ENCODE data around the gene SLC35F4.

The SLC35F4 gene

DNA sequence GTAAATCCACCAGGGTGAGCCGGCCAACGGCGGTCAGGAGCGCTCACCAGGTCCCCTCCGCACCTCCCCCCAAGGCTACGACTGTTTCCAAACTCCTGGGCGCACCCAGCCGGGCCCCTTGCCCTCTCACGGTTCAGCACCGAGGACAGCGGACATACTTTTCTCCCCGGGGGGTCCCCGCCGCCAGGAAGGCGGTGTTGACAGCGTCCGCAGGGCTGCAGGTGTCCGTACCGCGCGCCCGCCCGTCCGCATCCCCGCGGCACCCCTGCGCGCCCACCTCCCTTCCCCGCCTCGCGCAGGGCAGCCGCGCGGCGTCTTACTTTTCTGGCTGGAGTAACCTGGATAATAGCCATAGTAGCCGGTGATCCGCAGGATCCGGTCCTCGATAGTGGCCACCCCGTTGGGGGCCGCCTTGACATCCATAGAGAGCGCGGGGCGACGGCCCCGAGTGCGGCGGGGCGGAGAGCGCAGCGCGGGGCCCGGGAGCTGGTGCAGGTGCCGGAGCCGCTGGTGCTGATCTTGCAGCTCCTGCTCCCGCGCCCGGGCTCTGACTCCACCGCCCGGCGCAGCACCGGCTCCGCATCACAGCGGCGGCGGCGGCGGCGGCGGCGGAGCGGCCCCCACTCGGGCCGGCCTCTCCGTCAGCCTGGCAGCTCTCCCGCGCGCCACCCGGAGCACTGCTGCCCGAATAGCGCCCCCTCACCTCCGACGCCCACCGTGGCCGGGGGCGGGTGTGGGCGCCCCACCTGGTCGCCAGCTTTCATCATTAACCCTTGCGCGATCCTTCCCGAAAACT, at the start of gene SLC35F4:
Gene SLC35F4, minus strand, starts transcription at position 690 of the 796 bp plus-strand sequence.
- DNase-seq (ENCODE audit: low read depth in 1 of 2, low spot score in 1 of 2), result peak in 1 of 2 experiments; percentile 51
- in situ Hi-C loops (cut with HindIII; ENCODE audit: low pct_unique_long_range_greater_than_20kb, low sequenced_read_pairs), result no loop called here
- TF ChIP-seq JUND (IDR thresholded peaks at IDR 0.05; ENCODE audit: low read depth), result no peak

DNA sequence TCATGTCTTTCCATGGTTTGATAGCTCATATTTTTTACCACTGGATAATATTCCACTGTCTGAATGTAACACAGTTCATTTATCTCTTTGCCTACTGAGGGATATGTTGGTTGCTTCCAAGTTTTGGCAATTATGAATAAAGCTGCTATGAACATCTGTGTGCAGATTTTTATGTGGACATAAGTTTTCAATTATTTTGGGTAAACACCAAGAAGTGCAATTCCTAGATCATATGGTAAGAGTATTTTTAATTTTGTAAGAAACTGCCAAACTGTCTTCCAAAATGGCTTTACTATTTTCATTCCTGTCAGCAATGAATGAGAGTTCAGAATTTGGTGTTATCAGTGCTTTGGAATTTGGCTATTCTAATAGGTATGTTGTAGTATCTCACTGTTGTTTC, 43.7 kb upstream of the SLC35F4 start:
- in situ Hi-C loops (cut with HindIII; ENCODE audit: low pct_unique_long_range_greater_than_20kb, low sequenced_read_pairs), result no loop called here
- DNase-seq (ENCODE audit: low read depth in 1 of 2, low spot score in 1 of 2), result no peak
- no peak for TF ChIP-seq JUND (IDR thresholded peaks at IDR 0.05; ENCODE audit: low read depth)

DNA sequence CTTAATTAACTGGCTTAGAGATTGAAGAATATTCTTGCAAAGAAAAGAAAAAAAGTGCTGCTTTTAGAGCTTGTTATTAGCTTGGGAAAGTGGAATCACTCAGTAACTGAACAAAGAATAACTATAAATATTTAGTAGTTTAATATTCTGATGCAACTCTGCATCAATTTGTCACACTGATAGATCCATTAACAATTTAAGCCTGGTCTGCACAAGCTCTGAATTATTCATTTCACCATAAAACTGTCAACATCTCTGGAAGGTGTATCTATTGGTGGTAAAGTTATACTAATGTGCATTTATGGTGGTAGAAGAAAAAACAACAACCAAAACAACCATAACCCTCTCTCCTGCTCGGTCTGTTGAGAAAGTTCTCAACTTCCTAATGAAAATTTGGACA, 38.1 kb upstream of the SLC35F4 start:
- TF ChIP-seq JUND (IDR thresholded peaks at IDR 0.05; ENCODE audit: low read depth), result no peak
- in situ Hi-C loops (cut with HindIII; ENCODE audit: low pct_unique_long_range_greater_than_20kb, low sequenced_read_pairs), result no loop called here

DNA sequence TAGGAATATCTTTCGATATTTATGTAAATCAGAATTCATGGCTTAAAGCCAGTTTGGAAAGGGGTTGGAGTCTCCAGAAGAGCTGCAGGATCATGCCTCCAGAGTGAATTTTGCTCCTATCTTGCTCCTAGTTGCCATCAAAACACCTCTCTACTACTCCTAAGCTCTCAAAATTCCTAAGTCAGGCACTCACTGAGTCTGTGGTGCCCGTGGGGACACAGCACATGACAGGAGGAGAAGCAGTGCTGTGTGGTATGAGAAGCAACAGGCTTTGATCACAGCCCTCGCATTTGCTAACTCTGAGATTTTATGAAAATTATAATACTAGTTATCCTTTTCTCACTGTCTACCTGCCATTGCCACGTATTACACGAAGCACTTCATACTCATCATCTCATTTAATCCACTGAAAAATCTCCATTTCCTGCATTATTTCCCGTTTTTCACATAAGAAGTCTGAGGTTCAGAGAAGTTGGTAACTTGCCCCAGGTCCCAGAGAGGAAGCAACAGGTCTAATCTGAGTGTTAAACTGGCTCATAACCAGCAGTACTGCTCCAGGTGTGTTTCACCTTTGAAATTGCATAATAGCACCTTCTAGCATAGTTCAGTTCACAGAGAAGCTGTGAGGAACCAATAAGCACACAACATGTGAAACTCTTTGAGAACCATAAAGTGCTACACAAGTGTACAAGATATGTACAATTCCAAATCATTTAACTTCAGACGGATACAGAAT, 33.1 kb upstream of the SLC35F4 start:
- TF ChIP-seq JUND (IDR thresholded peaks at IDR 0.05; ENCODE audit: low read depth), result no peak
- in situ Hi-C loops (cut with HindIII; ENCODE audit: low pct_unique_long_range_greater_than_20kb, low sequenced_read_pairs), result no loop called here
- no peak for DNase-seq (ENCODE audit: low read depth in 1 of 2, low spot score in 1 of 2)

More for the DNA sequence above, 38.1 kb upstream of the SLC35F4 start:
- DNase-seq (ENCODE audit: low read depth in 1 of 2, low spot score in 1 of 2), result no peak

DNA sequence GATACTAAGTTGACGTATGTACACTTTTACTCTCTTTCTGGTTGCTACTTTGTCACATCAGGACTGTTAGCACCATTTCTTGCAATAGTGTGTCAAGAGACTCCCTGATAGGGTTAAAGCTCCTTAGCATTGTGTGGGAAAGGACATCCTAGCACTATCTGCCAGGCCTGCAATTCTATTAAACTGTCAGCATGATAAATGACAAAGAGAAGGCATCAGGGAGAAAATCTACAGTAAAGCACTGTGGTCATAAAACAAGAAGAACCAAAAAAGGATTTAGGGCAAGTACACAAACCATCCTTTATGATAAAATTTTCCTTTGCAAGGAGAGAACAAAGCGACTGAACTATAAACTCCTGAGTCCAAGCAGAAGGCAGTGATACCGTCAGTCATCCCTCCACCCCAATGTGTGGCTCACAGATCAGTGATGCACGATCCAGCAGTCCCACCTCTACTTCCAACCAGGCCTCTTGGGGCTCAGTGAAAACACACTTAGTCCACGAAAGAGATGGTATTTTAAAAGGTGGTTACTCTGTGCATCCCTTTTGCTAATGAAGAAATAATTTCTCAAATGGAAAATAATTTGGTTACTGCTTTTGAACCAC, 31.4 kb upstream of the SLC35F4 start:
- in situ Hi-C loops (cut with HindIII; ENCODE audit: low pct_unique_long_range_greater_than_20kb, low sequenced_read_pairs), result no loop called here
- no peak for TF ChIP-seq JUND (IDR thresholded peaks at IDR 0.05; ENCODE audit: low read depth)
- DNase-seq (ENCODE audit: low read depth in 1 of 2, low spot score in 1 of 2), result no peak

DNA sequence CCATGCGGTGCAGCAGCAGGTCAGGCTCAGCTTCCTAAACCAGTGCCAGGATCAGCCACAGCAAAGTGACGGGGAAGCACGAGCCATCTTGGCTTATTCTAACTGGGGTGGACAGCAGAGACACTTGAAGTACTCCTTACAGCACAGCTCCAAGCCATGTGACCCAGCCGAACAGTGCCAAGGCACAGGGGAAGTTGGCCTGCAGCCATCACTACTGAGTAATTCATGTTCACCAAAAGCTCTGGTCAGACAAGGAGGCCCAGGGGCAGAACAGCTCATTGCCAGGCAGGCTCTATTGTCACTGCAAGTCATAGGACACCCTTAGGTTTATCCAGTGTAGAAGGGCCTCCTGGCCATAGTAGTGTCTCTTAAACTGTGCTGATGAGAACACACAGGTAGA, 23.4 kb upstream of the SLC35F4 start:
- no peak for DNase-seq (ENCODE audit: low read depth in 1 of 2, low spot score in 1 of 2)

DNA sequence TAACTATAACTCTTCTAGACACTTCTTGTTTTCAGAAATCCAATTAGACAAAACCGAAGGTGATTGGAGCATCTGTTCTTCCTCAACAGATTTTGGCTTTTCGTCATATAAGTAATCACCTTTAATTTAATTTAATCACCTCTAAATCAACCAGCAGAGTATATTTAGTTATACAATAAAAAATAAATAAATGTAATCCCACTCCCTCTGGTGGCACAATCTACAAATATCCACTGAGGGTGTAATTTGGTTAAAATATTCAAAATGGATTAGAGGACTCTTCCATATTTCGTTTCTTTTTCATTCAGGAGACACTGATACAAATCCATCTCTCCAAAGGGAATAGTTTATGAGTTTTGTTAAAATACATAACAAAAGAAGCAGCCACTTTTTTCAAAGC, 18.3 kb upstream of the SLC35F4 start:
- no peak for DNase-seq (ENCODE audit: low read depth in 1 of 2, low spot score in 1 of 2)
- no peak for TF ChIP-seq JUND (IDR thresholded peaks at IDR 0.05; ENCODE audit: low read depth)
- in situ Hi-C loops (cut with HindIII; ENCODE audit: low pct_unique_long_range_greater_than_20kb, low sequenced_read_pairs), result no loop called here

More for the DNA sequence above, 23.4 kb upstream of the SLC35F4 start:
- in situ Hi-C loops (cut with HindIII; ENCODE audit: low pct_unique_long_range_greater_than_20kb, low sequenced_read_pairs), result no loop called here
- TF ChIP-seq JUND (IDR thresholded peaks at IDR 0.05; ENCODE audit: low read depth), result no peak

DNA sequence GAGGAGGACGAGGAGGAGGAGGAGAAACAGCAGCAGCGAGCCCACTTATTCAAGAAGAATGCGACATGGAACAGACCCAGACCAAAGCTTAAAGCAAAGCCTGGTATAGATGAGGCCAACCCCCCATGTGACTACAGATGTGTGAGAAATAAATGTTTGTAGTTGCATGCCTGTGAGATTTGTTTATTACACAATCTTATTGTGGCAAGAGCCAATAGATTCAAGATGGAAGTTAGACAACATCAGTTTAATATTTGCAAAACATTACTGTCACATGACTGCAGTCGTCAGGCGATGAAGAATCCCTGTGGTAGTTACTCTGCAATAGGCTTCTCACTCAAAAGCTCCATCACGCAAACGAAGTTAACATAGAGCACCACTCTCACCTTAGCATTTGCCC, 17.2 kb upstream of the SLC35F4 start:
- no peak for TF ChIP-seq JUND (IDR thresholded peaks at IDR 0.05; ENCODE audit: low read depth)
- in situ Hi-C loops (cut with HindIII; ENCODE audit: low pct_unique_long_range_greater_than_20kb, low sequenced_read_pairs), result no loop called here
- DNase-seq (ENCODE audit: low read depth in 1 of 2, low spot score in 1 of 2), result no peak

DNA sequence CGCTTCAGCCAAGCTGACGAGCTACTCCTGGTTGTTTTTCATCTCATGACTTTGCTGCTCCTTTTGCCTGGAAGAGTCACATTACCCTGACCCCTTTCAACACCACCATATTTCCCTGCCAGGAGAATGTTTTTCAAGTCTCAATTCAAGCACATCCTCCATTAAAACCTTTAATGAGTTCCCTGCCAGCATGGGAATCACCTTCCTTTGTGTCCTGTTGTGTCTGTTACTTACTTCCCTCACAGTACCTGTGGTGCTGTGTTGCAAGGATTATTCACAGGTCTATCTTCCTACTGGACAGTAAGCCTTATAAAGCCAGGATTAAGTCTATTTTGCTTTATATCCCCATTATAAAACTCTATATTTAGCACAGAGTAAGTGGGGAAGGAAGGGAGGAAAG, 13.6 kb upstream of the SLC35F4 start:
- TF ChIP-seq JUND (IDR thresholded peaks at IDR 0.05; ENCODE audit: low read depth), result no peak
- in situ Hi-C loops (cut with HindIII; ENCODE audit: low pct_unique_long_range_greater_than_20kb, low sequenced_read_pairs), result no loop called here
- DNase-seq (ENCODE audit: low read depth in 1 of 2, low spot score in 1 of 2), result no peak

DNA sequence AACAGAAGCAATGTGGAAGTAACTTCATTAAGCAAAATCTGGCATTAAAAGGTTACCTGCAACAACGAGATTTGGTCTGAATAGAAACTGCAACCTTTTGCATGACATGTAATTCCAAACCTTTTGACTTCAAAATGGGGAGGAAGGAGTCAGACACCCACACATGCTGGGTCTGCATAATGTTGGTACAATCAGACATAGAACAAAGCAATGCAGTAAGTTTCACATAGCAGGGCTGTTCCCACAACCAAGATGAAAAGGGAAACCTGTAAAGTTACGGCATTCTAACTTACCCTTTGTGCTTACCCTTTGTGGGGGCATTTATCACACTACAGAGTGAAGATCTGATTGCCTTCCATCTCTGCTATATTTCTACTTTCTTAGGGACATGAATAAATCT, 10.1 kb upstream of the SLC35F4 start:
- no peak for DNase-seq (ENCODE audit: low read depth in 1 of 2, low spot score in 1 of 2)
- TF ChIP-seq JUND (IDR thresholded peaks at IDR 0.05; ENCODE audit: low read depth), result no peak
- in situ Hi-C loops (cut with HindIII; ENCODE audit: low pct_unique_long_range_greater_than_20kb, low sequenced_read_pairs), result no loop called here

DNA sequence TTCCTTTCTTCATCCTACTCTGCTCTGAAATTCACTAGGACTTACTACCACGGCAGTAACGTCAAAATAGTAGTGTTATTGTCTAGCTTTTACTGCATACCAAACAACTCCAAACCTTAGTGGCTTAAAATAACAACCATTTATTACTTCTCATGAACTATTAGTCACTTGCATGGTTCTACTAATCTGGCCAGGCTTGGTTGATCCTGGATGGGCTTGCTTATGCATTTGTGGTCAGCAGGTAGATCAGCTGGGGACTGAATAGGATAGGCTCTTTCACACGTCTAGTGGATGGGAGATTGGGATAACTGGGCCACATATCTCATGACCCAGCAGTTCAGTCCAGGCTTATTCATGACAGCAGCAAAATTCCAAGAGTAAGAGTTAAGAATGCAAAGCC, 9.4 kb upstream of the SLC35F4 start:
- TF ChIP-seq JUND (IDR thresholded peaks at IDR 0.05; ENCODE audit: low read depth), result no peak
- in situ Hi-C loops (cut with HindIII; ENCODE audit: low pct_unique_long_range_greater_than_20kb, low sequenced_read_pairs), result no loop called here
- DNase-seq (ENCODE audit: low read depth in 1 of 2, low spot score in 1 of 2), result no peak

DNA sequence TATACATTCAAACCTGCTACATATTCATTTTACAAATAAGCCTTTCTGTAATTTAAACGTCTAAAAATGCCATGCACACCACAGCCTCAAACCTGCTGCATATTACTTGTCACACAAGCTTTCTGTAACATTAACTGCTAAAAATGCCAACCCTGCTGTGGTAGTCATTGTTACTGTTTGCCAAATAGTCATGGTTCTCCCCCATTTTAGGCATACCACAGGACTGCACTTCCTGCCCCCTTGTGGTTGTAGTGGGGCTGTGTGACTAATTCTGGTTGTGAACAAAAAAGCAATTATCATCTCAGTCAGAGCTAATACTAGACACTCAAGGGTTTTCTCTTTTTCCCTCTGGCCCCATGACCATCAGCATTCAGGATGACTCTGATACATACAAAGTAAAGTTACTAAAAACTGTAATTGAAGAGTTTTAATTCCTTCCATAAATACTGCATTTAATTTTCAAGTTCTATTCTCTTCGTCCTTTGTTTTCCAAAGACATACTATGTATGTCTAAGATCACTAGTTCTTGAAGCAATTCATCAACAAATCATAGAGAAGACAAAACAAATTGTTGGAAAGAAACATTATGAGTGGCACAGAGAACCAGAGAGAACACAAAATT, 5.7 kb upstream of the SLC35F4 start:
- peak in 1 of 2 experiments; percentile 22 for DNase-seq (ENCODE audit: low read depth in 1 of 2, low spot score in 1 of 2)
- no peak for TF ChIP-seq JUND (IDR thresholded peaks at IDR 0.05; ENCODE audit: low read depth)
- in situ Hi-C loops (cut with HindIII; ENCODE audit: low pct_unique_long_range_greater_than_20kb, low sequenced_read_pairs), result no loop called here

All from T47D (cell line).